NCI-H146 treated with DMSO at 0.1 percent for 48 hours (cell line): ENCODE measurements around the gene SSX2B.
"Not testable (repeated sequence)": the region's sequence is repeated elsewhere in the genome, so short reads cannot be mapped to it uniquely, and the experiment has no call there.

Experiments
- DNase-seq: peaks from one replicate; lab custom pipeline; 2025; ENCODE audit not compliant: unreplicated experiment; lab: John Stamatoyannopoulos, UW

Gene SSX2B, protein sequence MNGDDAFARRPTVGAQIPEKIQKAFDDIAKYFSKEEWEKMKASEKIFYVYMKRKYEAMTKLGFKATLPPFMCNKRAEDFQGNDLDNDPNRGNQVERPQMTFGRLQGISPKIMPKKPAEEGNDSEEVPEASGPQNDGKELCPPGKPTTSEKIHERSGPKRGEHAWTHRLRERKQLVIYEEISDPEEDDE

DNA sequence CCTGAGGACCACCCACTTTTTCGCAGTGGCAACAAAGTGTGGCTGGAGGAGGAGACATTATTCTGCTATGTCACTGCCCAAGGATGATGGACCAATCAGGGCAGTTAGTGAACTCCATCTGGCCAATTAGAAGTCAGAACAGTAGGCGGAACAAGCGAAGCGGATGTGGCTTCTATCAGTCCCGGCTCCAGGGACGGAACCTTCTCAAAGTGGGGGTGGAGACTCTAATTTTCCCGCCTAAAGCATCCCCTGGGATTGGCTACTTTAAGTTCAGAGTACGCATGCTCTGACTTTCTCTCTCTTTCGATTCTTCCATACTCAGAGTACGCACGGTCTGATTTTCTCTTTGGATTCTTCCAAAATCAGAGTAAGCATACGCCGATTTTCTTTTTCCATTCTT lies at the start of gene SSX2B:
Gene SSX2B (plus strand): TSS at position 301 of the 400 bp plus-strand sequence. CDS start 1,429 bp downstream, outside the sequence.
- DNase-seq: not testable (repeated sequence)

DNA sequence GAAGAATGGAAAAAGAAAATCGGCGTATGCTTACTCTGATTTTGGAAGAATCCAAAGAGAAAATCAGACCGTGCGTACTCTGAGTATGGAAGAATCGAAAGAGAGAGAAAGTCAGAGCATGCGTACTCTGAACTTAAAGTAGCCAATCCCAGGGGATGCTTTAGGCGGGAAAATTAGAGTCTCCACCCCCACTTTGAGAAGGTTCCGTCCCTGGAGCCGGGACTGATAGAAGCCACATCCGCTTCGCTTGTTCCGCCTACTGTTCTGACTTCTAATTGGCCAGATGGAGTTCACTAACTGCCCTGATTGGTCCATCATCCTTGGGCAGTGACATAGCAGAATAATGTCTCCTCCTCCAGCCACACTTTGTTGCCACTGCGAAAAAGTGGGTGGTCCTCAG lies 44.0 kb upstream of the SSX2B start, which contains the start of gene SSX2:
Gene SSX2 (minus strand): TSS at position 101 of the 400 bp plus-strand sequence. CDS start 1,429 bp downstream, outside the sequence.
- not testable (repeated sequence) for DNase-seq

DNA sequence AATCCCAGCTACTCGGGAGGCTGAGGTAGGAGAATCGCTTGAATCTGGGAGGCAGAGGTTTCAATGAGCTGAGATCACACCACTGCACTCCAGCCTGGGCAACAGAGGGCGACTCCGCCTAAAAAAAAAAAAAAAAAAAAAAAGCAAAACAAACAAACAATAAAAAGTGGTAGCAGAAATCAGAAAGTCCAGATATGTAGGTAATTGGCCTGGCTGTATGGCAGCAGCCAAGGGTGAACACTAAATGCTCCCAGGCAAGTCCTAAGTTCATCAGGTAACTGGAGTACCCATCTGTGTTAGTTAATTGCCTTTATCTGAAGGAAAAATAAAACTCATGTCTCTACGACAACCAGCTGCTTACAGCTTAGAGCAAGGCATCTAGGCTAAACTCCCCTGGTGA lies 14.9 kb downstream of the SSX2B start:
- not testable (repeated sequence) for DNase-seq

DNA sequence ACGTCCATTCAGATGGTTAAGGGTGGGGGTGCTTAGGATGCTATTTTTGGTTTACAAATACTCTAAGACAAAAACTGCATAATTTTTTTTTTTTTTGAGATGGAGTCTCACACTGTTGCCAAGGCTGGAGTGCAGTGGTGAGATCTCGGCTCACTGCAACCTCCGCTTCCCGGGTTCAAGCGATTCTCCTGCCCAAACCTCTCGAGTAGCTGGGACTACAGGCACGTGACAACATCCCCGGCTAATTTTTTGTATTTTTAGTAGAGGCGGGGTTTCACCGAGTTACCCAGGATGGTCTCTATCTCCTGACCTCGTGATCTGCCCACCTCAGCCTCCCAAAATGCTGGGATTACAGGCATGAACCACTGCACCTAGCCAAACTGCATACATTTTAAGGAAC lies 22.5 kb downstream of the SSX2B start:
- not testable (repeated sequence) for DNase-seq

DNA sequence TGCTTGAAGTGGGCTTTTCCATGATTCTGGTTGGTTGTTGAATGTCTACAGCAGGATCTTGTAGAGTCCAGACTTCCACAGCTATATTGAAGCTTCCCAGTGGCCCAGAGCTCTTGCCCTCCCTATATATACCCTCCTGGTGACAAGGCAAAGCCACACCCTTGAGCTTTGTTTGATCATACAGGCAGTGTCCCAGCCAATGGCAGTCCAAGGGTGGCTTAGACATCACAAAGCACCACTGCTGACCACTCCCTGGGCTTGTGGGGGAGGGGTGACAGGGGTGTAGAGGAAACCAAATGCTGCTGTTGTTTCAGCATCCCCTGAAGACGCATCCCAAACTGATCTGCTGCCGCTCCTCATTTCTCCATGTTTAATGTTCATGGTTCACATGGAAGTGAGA lies 46.3 kb downstream of the SSX2B start, which contains the start of gene SPANXN5:
Gene SPANXN5 (minus strand): TSS at position 101 of the 400 bp plus-strand sequence. CDS start 79 bp downstream, at position 22.
- not testable (repeated sequence) for DNase-seq

DNA sequence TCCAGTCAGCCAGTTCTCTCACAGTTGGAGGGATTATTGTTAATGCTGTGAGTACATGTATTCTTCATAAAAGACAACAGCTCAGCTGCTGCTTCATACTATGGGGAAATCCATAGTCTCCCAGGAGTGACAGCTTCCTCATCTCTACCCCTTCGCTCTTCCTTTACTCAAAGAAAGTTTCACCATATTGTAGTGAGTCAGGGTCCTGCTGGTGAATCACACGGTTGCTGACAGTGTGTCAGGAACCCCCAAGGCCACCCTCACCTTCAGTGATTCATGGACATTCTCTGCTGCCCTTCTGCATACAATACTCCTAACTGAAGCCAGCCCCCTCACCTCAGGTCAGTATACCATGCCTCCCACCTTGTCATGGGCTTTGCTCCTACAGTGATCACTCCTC lies 53.8 kb downstream of the SSX2B start:
- not testable (repeated sequence) for DNase-seq
